GM13977 (cell line): ENCODE data around the gene TP53RK.
A peak's percentile ranks its signal among the peaks of the same experiment; 100 is the strongest.

ENCODE experiments used
- DNase-seq: peaks from one replicate; pipeline ENCODE4 v3.0.0; 2012; ENCODE audit warnings: low spot score
- in situ Hi-C: fragments of 300-500 bp; cut with MboI; formaldehyde crosslinking; loops from one replicate; pipeline ENCODE4 v1.12.0; 2022; ENCODE audit warnings: low sequenced_read_pairs, low pct_unique_long_range_greater_than_20kb, mixed read lengths, inconsistent platforms; ENCODE audit not compliant: unreplicated experiment
- TF ChIP-seq, protein P1 (sequence below): IDR thresholded peaks from 2 replicates; pipeline ENCODE4 v1.5.1; 2012; ENCODE audit warnings: mild to moderate bottlenecking, control low read depth; ENCODE audit not compliant: insufficient read depth; ENCODE audit errors: extremely low read depth, missing control alignments

Gene TP53RK

DNA sequence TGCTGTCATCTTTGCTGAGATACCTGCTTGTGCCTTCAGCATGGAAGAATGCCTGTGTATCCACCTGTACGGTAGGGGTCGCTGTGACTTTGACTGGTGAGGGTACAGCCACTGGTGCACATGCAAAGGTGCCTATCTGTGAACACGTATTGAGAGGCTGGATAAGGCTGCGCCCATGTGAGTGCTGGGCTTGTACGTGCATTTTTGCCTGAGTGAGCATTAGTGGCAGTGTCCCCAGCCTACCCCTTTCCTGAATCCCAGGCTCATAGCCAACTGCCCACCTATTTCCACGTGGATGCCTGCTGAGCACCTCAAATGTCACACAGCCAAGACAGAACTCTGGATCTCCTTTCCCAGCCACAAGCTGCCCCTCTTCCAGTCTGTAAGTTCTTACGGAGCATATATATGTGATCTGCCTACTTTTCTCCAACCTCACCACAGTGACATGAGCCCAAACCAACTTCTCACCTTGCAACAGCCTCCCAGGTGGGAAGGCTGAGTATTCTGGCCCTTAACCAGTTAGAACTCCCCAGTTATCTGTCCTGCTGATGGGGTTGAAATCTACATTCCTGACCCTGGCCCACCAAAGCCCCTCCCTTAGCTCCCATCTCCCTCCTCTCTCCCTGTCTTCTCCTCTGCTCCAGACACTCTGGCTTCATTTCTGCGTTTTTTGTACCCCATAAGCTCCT, 19.1 kb upstream of the TP53RK start:
- in situ Hi-C loops = no loop called here
- no peak for DNase-seq

DNA sequence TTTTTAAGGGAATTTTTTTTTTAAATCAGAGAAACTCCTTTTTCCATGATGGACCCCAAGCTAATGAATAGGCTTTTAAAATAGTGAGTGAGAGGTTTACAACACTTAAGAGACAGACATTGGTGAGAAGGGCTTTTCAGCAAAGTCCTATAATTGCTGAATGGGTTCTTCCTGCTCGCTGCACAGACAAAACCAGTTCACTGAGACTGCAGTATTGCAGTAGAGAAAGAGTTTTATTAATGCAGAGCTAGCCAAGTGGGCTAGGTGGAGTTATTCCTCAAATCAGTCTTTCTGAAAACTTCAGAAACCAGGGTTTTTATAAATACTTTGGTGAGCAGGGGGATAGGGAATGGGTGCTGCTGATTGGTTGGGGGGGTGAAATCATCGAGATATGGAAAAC, 17.0 kb upstream of the TP53RK start:
- TF ChIP-seq, protein P1, sequence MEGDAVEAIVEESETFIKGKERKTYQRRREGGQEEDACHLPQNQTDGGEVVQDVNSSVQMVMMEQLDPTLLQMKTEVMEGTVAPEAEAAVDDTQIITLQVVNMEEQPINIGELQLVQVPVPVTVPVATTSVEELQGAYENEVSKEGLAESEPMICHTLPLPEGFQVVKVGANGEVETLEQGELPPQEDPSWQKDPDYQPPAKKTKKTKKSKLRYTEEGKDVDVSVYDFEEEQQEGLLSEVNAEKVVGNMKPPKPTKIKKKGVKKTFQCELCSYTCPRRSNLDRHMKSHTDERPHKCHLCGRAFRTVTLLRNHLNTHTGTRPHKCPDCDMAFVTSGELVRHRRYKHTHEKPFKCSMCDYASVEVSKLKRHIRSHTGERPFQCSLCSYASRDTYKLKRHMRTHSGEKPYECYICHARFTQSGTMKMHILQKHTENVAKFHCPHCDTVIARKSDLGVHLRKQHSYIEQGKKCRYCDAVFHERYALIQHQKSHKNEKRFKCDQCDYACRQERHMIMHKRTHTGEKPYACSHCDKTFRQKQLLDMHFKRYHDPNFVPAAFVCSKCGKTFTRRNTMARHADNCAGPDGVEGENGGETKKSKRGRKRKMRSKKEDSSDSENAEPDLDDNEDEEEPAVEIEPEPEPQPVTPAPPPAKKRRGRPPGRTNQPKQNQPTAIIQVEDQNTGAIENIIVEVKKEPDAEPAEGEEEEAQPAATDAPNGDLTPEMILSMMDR = no peak
- DNase-seq = no peak
- in situ Hi-C loops = no loop called here

More for the DNA sequence above, 19.1 kb upstream of the TP53RK start:
- TF ChIP-seq, protein P1 = peak; percentile 45

DNA sequence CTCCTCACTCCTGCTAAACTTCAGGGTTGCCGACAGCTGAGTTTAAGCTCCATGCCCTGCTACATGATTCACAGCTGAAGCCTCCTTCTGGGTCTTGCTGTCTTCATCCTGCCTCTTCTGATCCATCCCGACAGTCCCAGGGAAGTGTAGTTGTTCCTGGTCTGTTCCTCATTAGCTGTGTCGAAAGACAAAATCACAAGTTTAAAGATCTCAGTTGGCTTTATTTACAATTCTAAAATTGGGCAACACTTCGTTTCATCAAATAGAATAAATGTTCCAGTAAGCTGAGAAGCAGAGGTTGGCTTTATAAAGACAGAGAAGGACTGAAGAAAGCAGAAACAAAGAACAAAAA, 16.1 kb upstream of the TP53RK start:
- in situ Hi-C loops = no loop called here
- no peak for DNase-seq
- TF ChIP-seq, protein P1 = no peak

DNA sequence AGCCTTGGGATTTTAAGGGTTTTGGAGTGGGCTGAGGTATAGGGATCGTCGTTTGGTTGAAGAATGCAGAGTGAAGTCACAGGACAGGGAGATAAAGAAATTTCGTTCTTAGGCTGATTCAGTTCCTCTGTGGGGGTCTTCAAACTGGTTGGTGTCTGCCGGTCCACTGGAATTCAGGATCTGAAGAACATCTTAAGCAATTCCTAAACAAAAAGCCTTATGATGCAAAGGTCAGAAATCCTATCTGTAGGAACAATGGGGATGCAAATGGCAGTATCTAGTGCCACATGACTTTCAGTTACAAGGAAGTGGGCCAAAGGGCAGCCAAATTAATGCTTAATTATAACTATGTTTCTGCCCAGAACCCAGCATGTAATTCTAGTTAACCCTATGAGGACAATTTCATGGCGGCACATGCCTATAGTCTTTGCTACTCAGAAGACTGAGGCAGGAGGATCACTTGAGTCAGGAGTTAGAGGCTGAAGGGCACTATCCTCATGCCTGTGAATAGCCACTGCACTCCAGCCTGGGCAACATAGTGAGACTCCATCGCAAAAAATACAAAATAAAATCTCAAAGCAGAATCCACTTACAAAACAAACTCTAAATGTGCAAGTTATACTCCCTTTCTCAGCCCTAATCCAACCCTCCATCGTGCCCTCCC, 15.6 kb upstream of the TP53RK start:
- in situ Hi-C loops = no loop called here
- TF ChIP-seq, protein P1 = no peak
- no peak for DNase-seq

DNA sequence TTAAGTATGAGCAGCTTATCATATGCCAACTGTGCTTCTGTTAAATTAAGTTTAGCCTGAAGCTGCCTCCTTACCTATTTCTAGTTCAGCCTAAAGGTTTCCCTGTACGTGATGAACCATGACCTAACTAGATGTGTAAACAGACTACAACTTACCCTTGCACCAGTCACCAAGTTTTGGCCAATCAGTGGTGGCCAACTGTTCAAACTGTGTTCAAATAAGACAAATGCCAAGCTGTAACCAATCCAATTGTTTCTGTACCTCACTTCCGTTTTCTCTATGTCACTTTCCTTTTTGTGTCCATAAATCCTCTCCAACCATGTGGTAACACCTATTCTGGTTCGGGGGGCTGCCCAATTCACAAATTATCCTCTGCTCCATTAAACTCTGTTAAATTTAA, 14.2 kb upstream of the TP53RK start:
- no peak for DNase-seq
- TF ChIP-seq, protein P1 = no peak
- in situ Hi-C loops = no loop called here

DNA sequence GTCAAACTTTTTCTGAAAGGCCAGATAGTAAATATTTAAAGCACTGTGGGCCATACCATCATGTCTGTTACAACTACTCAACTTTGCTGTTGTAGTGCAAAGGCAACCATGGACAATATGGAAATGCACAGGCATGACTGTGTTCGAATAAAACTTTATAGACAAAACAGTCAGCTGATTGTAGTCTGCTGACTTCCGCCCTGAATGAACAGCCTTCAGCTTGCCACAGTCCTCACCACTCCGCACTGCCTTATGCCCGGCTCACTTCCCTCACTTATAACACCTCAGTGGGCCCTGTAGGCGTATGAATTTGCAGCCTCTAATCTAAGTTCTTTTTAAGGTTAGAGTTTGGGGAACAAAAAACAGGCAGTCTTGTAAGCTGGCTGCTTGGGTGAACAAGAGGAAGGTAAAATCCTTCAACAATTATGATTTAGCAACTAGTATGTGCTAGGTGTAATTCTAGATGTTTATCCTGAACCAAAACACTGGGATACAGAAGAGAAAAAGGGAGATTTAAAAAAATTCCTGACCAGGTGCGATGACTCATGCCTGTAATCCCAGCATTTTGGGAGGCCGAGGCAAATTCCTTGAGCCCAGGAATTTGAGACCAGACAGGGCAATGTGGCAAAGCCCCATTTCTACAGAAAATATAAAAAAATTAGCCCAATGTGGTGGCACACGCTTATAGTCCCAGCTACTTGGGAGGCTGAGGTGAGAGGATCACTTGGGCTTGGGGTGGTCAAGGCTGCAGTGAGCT, 13.4 kb upstream of the TP53RK start:
- TF ChIP-seq, protein P1 = no peak
- no peak for DNase-seq
- in situ Hi-C loops = no loop called here
